ENCODE measurements around the gene SIRPD.
A peak's percentile ranks its signal among the peaks of the same experiment; 100 is the strongest.
"Not testable (repeated sequence)": the region's sequence is repeated elsewhere in the genome, so short reads cannot be mapped to it uniquely, and the experiment has no call there.

The SIRPD gene

DNA sequence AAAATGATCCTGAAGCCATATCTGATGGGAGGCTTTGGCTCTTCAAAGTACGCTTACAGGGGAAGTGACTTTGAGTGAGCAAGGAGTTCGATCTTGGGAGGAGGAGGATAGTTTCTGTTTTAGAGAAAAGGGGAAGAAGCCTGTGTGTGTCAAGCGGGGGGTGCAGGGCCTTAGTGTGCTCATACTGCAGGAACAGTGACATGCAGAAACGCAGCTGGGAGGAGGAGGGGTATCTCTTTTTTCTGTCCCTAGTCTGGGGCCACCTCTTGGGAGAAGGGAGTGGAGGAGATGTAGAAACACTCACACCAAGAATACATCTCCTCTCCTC is 19.8 kb downstream of the SIRPD start:
- no peak for DNase-seq (ENCODE audit: low read depth in 2 of 2)

DNA sequence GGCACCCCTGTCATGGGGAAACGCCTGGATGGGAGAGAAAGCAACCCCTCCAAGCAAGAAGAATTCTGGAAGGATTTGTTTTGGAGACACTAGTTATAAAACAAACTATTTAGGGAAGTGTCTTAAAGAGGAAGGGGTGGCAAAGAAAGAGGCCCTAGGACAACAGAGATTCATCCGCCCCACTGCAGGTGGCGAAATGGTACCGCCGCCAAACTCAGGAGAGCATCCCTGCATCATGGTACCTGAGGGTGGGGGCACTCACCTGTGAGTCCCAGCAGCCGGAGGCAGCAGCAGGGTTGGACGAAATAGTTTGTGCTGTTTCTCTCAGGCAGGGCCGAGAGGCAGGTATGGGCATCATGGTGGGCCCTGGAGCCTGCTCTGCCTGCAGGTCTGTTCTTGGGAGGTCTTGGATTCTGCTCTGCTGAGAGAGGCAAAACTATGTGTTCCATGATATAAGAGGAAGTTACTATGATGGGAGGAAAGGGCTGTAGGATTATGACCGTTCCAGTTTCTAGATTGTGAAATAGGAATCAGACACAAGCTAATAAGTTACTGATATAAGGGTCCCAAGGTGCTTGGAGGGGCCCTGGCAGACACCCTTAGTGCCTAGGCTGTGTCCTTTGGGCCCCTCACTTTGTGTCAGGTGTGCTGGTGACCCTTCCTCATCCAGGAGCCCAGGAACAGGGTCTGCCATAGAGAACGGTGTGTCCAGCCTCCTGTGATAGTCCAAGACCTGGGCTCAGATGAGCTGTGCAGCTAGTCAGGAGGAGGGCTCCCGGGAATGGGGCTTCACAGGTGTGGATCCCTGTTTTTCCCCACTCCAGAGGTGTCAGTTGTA is 20.4 kb downstream of the SIRPD start:
- DNase-seq (ENCODE audit: low read depth in 2 of 2), result no peak

DNA sequence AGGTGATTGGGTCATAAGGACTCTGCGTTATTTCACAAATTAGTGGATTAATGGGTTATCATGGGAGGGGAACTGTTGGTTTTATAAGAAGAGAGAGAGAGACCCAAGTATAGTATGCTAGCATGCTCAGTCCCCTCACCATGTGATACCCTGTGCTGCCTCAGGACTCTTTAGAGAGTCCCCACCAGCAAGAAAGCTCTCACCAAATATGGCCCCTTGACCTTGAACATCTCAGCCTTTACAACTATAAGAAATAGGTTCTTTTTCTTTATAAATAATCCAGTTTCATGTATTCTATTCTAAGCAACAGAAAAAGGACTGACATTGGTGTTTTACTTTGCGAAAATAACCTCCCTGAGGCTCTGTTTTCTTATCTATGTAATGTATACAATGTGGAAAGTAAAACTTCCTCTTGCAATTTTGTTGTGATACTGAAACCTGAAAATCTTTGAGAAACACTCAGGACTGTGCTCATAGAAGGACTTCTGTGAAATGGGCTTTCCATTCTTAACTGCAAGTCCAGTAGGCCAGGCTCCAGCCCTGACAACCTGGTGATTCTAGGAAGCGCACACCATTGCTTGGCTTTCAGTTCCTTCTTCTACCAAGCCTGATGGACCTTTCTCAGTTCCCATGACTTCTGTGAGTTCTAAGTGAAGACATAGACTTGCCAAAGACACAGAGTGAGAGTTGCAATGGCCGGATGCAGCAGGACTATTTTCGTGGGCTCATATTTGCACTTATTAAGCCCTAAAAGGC is 21.9 kb downstream of the SIRPD start:
- no peak for DNase-seq (ENCODE audit: low read depth in 2 of 2)

GRCh38 chr20:1534526-1534925 is 23.0 kb downstream of the SIRPD start:
- no peak for DNase-seq (ENCODE audit: low read depth in 2 of 2)

GRCh38 chr20:1533059-1533458 is 24.4 kb downstream of the SIRPD start:
- no peak for DNase-seq (ENCODE audit: low read depth in 2 of 2)

GRCh38 chr20:1528811-1529210 is 28.7 kb downstream of the SIRPD start:
- DNase-seq (ENCODE audit: low read depth in 2 of 2), result no peak

DNA sequence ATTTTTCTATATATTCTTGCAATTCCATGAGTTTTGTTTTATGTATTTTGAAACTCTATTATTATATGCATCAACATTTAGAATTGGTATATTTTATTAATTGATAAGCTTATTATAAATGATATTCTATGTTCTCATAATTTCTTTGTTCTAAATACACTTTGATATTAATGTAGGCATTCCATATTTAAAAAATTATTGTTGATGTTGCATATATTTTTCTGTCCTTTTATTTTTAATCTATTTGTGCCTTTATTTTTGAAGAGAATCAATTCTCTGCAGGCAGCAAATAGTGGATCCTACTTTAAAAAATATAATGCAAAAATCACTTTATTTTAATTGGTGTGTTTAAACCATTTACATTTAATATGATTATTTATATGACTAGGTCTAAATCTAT is 29.6 kb downstream of the SIRPD start:
- no peak for DNase-seq (ENCODE audit: low read depth in 2 of 2)

- DNase-seq (ENCODE audit: low read depth in 2 of 2), result no peak
These were observed 30.6 kb downstream of the SIRPD start for GRCh38 chr20:1526896-1527295.

DNA sequence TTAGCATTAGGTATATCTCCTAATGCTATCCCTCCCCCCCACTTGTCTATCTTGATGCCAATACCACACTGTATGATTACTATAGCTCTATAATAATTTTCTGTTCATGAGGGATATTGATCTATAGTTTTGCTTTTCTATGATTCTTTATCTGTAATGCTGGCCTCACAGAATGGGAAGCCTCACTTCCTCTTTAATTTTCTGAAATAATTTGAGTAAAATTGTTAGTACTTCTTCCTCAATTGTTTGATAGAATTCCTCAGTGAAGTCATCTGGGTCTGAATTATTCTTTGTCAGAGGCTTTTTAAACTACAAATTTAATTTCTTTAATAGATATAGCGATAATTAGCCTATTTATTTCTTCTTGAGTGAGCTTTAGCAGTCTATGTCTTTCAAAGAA is 31.2 kb downstream of the SIRPD start:
- DNase-seq (ENCODE audit: low read depth in 2 of 2), result no peak

- no peak for DNase-seq (ENCODE audit: low read depth in 2 of 2)
These were observed 33.5 kb downstream of the SIRPD start for GRCh38 chr20:1524004-1524403.

- no peak for DNase-seq (ENCODE audit: low read depth in 2 of 2)
These were observed 40.5 kb downstream of the SIRPD start for GRCh38 chr20:1517010-1517409.

DNA sequence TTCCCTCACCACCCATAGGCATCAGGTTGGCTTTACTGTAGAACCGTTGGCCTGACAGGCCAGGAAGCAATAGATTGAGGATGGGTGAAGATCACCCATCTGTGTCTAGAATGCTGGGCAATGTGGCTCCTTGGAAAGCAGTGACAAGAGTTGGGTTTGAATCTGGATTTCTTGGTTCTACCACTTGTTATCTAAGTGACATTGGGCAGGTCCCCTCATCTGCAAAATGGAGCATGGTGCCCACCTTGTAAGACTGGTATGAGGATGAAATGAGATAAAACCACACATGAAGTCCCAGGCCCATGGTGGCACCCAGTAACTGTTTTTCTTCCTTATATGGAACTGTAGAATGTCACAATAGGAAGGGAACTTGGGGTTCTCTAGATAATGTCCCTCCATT is 43.7 kb downstream of the SIRPD start:
- no peak for DNase-seq (ENCODE audit: low read depth in 2 of 2)

- DNase-seq (ENCODE audit: low read depth in 2 of 2), result no peak
These were observed 48.3 kb downstream of the SIRPD start for GRCh38 chr20:1509237-1509636.

DNA sequence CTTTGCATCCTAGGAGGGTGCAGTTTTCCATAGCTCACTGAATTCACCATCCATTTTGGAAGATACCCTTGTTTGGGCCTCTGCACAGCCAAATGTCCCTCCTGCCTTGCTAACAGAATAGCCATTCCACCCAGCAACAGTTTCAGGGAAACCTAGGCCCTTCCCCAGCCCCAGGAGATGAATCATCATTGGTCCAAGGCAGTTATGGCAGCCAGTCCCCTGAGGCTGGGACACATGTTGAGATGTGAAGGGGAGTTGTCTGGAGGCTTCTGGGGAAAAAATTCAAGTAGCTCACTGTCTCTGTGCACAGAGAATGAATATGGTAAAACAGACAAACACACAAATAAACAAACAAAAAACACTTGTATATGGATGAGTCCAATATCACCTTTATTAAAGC is 48.9 kb downstream of the SIRPD start:
- DNase-seq (ENCODE audit: low read depth in 2 of 2), result no peak

- no peak for DNase-seq (ENCODE audit: low read depth in 2 of 2)
These were observed 50.2 kb downstream of the SIRPD start for GRCh38 chr20:1507276-1507675.

GRCh38 chr20:1505871-1506270 is 51.6 kb downstream of the SIRPD start:
- DNase-seq (ENCODE audit: low read depth in 2 of 2), result no peak

GRCh38 chr20:1505361-1505760 is 52.1 kb downstream of the SIRPD start:
- DNase-seq (ENCODE audit: low read depth in 2 of 2), result no peak

GRCh38 chr20:1503564-1504227 is 53.8 kb downstream of the SIRPD start:
- peak; percentile 41 to 47 for DNase-seq (ENCODE audit: low read depth in 2 of 2)

DNA sequence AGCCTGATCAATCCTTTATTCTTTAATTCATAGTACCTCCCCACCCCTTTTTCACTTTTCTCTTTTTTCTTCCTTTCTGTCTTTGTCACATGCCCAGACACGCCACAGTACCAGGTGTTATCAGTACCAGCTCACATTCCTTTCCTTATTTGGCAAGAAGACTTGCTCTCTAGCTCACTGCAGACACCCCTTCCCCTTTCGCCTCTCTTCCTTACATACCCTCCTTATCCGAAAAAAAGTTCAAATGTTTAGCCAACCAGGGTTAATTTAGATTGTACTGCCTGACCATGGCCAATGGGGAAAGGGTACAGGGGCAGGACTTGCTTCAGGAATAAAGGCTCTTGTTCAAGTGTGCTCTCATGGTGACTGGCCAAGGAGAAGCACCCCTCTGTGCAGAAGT is 57.0 kb downstream of the SIRPD start:
- no peak for DNase-seq (ENCODE audit: low read depth in 2 of 2)

- no peak for DNase-seq (ENCODE audit: low read depth in 2 of 2)
These were observed 57.7 kb downstream of the SIRPD start for GRCh38 chr20:1499528-1500420.

DNA sequence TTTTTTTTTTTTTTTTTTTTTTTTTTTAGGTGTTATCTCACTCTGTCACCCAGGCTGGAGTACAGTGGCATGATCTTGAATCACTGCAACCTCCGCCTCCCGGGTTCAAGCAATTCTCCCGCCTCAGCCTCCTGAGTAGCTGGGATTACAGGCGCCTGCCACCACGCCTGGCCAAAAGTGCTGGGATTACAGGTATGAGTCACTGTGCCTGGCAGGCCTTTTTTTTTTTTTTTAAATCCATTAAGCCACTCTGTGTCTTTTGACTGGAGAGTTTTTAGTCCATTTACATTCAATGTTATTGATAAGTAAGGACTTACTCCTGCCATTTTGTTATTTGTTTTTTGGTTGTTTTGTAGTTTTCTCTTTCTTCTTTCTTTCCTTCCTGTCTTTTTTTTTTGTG is 60.1 kb downstream of the SIRPD start:
- not testable (repeated sequence) for DNase-seq (ENCODE audit: low read depth in 2 of 2)

DNA sequence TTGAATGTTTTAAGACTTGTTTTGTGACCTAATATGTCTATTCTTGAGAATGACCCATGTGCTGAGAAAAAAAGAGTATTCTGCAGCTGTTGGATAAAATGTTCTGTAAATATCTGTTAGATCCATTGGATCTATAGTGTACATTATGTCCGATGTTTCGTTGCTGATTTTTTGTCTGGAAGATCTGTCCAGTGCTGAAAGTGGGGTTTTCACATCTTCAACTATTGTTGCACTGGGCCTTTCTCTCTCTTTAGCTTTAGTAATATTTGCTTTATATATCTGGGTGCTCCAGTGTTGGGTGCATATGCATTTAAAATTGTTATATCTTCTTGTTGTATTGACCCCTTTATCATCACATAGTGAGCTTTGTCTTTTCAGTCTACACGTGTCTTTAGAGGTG is 60.6 kb downstream of the SIRPD start:
- DNase-seq (ENCODE audit: low read depth in 2 of 2), result no peak
